CD14-positive monocyte (primary cell): Measurements from ENCODE around the gene FAM120B. TPM values are rescaled to one million over a fixed set of nuclear protein-coding genes. Genes with fewer than 3 reads are reported as not detected.

Experiments
- DNase-seq, 3 donors: peaks; one replicate each; pipeline ENCODE4 v3.0.0-alpha.2; 2011 to 2022
- H2AFZ ChIP-seq: 2 replicates; pipeline ENCODE4 v1.6.0; 2012; ENCODE audit warnings: mild to moderate bottlenecking, low read depth, low read length, inconsistent platforms; ENCODE audit not compliant: insufficient read depth, poor library complexity, severe bottlenecking
- H3K27ac ChIP-seq, 2 donors: 1 replicate in 1 of 2; 2 replicates in 1 of 2; pipeline ENCODE4 v1.5.1; 2012 to 2013; ENCODE audit warnings: low read length in 2 of 2, control low read depth in 1 of 2, inconsistent platforms in 1 of 2, low read depth in 1 of 2, mild to moderate bottlenecking in 1 of 2
- H3K27me3 ChIP-seq, 2 donors: one replicate each; pipeline versions ENCODE4 v1.6.0 to v1.6.1; 2011 to 2013; ENCODE audit warnings: low read length in 2 of 2; ENCODE audit not compliant: control insufficient read depth in 2 of 2, insufficient read depth in 2 of 2
- H3K36me3 ChIP-seq, 2 donors: replicated peaks in 1 of 2; 1 replicate in 1 of 2; 2 replicates in 1 of 2; pipeline versions ENCODE4 v1.5.1 to v1.6.1; 2012 to 2013; ENCODE audit warnings: low read length in 2 of 2, control low read depth in 1 of 2, inconsistent platforms in 1 of 2, mild to moderate bottlenecking in 1 of 2; ENCODE audit not compliant: insufficient read depth in 2 of 2, control insufficient read depth in 1 of 2
- H3K4me1 ChIP-seq, 2 donors: 1 replicate in 1 of 2; 2 replicates in 1 of 2; pipeline versions ENCODE4 v1.5.1 to v1.6.1; 2012 to 2013; ENCODE audit warnings: low read length in 2 of 2, control low read depth in 1 of 2, inconsistent platforms in 1 of 2, mild to moderate bottlenecking in 1 of 2, moderate library complexity in 1 of 2; ENCODE audit not compliant: insufficient read depth in 2 of 2, control insufficient read depth in 1 of 2
- H3K4me2 ChIP-seq: replicated peaks from 2 replicates; pipeline ENCODE3; 2012; ENCODE audit warnings: low read length, moderate library complexity, mild to moderate bottlenecking; ENCODE audit not compliant: poor library complexity, severe bottlenecking; ENCODE audit errors: extremely low read depth
- H3K4me3 ChIP-seq, 3 experiments: fragments of 200-600 bp in 1 of 3; sonication (generic) in 1 of 3; replicated peaks in 1 of 3; 1 replicate in 2 of 3; 2 replicates in 1 of 3; pipeline ENCODE4 v1.5.1; 2011 to 2013; ENCODE audit warnings: low read length in 3 of 3, mild to moderate bottlenecking in 3 of 3, control low read depth in 2 of 3, low read depth in 2 of 3, inconsistent platforms in 1 of 3, moderate library complexity in 1 of 3
- H3K79me2 ChIP-seq: 2 replicates; pipeline ENCODE4 v1.6.0; 2012; ENCODE audit warnings: mild to moderate bottlenecking, control low read depth, inconsistent platforms, low read length, moderate library complexity; ENCODE audit not compliant: insufficient read depth
- H3K9ac ChIP-seq: 2 replicates; pipeline ENCODE4 v1.6.0; 2017; ENCODE audit warnings: low read length, mild to moderate bottlenecking; ENCODE audit not compliant: insufficient read depth, poor library complexity, severe bottlenecking
- H3K9me3 ChIP-seq, 2 donors: replicated peaks in 1 of 2; 1 replicate in 1 of 2; 2 replicates in 1 of 2; pipeline versions ENCODE4 v1.5.1 to v1.6.1; 2012 to 2013; ENCODE audit warnings: low read length in 2 of 2, control low read depth in 1 of 2; ENCODE audit not compliant: control insufficient read depth in 1 of 2, insufficient read depth in 1 of 2
- H4K20me1 ChIP-seq: 2 replicates; pipeline ENCODE4 v1.6.0; 2012; ENCODE audit warnings: mild to moderate bottlenecking, low read length, control low read depth, moderate library complexity; ENCODE audit not compliant: insufficient read depth
- H3K27ac Mint-ChIP-seq, 7 donors: one replicate each; pipeline ENCODE4 v1.8.0; 2020; ENCODE audit warnings: mild to moderate bottlenecking in 7 of 7, mixed read lengths in 7 of 7, moderate library complexity in 6 of 7, inconsistent platforms in 2 of 7
- H3K27me3 Mint-ChIP-seq, 3 donors: one replicate each; pipeline ENCODE4 v1.8.0; 2021 to 2022; ENCODE audit warnings: low read depth in 3 of 3, mild to moderate bottlenecking in 3 of 3, mixed read lengths in 3 of 3, moderate library complexity in 3 of 3, inconsistent platforms in 1 of 3
- H3K36me3 Mint-ChIP-seq, 2 donors: one replicate each; pipeline ENCODE4 v1.8.0; 2020; ENCODE audit warnings: mixed read lengths in 2 of 2, inconsistent platforms in 1 of 2, mild to moderate bottlenecking in 1 of 2
- H3K4me1 Mint-ChIP-seq: one replicate; pipeline ENCODE4 v1.8.0; 2020; ENCODE audit warnings: mild to moderate bottlenecking, mixed read lengths
- H3K4me3 Mint-ChIP-seq, 2 donors: one replicate each; pipeline ENCODE4 v1.8.0; 2020; ENCODE audit warnings: mild to moderate bottlenecking in 2 of 2, mixed read lengths in 2 of 2, moderate library complexity in 1 of 2
- H3K9me3 Mint-ChIP-seq, 7 donors: one replicate each; pipeline ENCODE4 v1.8.0; 2020 to 2022; ENCODE audit warnings: mixed read lengths in 7 of 7, mild to moderate bottlenecking in 6 of 7, moderate library complexity in 6 of 7, inconsistent platforms in 2 of 7
- WGBS: methylation state at CpG from one replicate; pipeline ENCODE4 v1.1.5; 2013; ENCODE audit warnings: missing lambda C conversion rate; ENCODE audit not compliant: insufficient coverage; 5-methylcytosine and 5-hydroxymethylcytosine counted together
- intact Hi-C, 2 donors: fragments of 100-400 bp; cut with micrococcal nuclease; formaldehyde crosslinking; loops; one replicate each; pipeline versions ENCODE4 v1.15.0 to v1.15.1; 2023
- polyA plus RNA-seq, 3 donors: library from polyadenylated mRNA; depleted of rRNA in 1 of 3; unstranded in 2 of 3; stranded (reverse) in 1 of 3; fragments of 300-500 nt in 2 of 3; fragments of >200 nt in 1 of 3; fragmentation: Illumina TruSeq in 2 of 3; gene quantifications; 1 replicate in 2 of 3; 2 replicates in 1 of 3; pipeline ENCODE4 v1.2.3, GENCODE V29; 2012 to 2021
- TF ChIP-seq, protein P1 (sequence below): fragments of 200-600 bp; IDR thresholded peaks from one replicate; pipeline ENCODE4 v1.8.0; 2022; ENCODE audit warnings: antibody characterized with exemption, mild to moderate bottlenecking

The FAM120B gene
- polyA plus RNA-seq, 3 donors: 10.6 to 20.2 (median 11.2) TPM

DNA sequence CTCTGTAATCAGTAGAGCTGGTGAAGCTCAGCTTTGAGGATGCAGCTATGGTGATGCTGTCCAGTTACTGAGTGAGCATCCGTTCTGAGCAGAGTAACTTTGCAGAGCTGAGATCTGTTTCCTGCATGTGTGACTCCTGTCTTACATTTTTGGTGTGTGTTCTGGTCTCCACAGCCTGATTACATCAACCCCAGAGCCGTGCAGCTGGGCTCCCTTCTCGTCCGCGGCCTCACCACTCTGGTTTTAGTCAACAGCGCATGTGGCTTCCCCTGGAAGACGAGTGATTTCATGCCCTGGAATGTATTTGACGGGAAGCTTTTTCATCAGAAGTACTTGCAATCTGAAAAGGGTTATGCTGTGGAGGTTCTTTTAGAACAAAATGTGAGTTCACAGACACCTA lies 81.6 kb downstream of the FAM120B start:
- Histone ChIP-seq H3K4me1 (no peaks in the 10 kb centered on the region), H3K9ac (no peak overlapping the region), H3K9me3 (no peaks in the 10 kb centered on the region), H3K27me3 (no peaks in the 10 kb centered on the region), H3K36me3 (peaks cover 52 to 78% of the 10 kb centered on the region in 2 donors), H4K20me1 (no peaks in the 10 kb centered on the region), H3K4me3 (no peak overlapping the region), H2AFZ (no peak overlapping the region), H3K4me2 (no peak overlapping the region), H3K27ac (no peak overlapping the region), H3K79me2 (no peaks in the 10 kb centered on the region)
- Mint-ChIP-seq H3K27me3 (no peaks in the 10 kb centered on the region), H3K4me1 (no peaks in the 10 kb centered on the region), H3K27ac (peak overlapping the region in 3 of 7 donors; percentile 1 to 41 (median 40)), H3K4me3 (no peak overlapping the region), H3K9me3 (no peaks in the 10 kb centered on the region), H3K36me3 (peaks cover 66 to 76% of the 10 kb centered on the region in 2 donors)
- intact Hi-C loops: no loop called here
- 94% methylated on average over 2 of the region's 8 CpGs for WGBS
- DNase-seq: no peak
- TF ChIP-seq, protein P1, sequence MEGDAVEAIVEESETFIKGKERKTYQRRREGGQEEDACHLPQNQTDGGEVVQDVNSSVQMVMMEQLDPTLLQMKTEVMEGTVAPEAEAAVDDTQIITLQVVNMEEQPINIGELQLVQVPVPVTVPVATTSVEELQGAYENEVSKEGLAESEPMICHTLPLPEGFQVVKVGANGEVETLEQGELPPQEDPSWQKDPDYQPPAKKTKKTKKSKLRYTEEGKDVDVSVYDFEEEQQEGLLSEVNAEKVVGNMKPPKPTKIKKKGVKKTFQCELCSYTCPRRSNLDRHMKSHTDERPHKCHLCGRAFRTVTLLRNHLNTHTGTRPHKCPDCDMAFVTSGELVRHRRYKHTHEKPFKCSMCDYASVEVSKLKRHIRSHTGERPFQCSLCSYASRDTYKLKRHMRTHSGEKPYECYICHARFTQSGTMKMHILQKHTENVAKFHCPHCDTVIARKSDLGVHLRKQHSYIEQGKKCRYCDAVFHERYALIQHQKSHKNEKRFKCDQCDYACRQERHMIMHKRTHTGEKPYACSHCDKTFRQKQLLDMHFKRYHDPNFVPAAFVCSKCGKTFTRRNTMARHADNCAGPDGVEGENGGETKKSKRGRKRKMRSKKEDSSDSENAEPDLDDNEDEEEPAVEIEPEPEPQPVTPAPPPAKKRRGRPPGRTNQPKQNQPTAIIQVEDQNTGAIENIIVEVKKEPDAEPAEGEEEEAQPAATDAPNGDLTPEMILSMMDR: no peak

DNA sequence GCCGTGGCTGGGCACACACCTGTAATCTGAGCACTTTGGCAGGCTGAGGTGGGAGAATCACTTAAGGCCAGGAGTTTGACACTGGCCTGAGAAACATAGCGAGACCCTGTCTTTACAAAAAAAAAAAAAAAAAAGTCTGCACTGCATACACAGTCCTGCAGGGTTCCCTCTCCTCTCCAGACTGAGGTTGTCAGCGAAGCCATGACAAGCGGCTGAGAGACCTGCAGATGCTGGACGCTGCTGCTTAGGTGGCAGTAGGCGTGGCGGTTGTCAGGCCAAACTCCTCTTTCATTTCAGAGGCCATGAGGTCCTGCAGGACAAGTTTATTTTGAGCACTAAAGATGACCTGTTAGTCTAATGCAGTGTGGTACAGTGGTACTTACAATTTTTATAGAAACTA lies 86.5 kb downstream of the FAM120B start:
- no peaks in the 10 kb centered on the region for H4K20me1 ChIP-seq
- peaks cover 0 to 3% (median 0%) of the 10 kb centered on the region in 3 donors for H3K27me3 Mint-ChIP-seq
- peaks cover 0 to 4% (median 0%) of the 10 kb centered on the region in 7 donors for H3K9me3 Mint-ChIP-seq
- no peaks in the 10 kb centered on the region for H3K4me1 Mint-ChIP-seq
- DNase-seq: no peak
- no peak overlapping the region for H3K4me2 ChIP-seq
- no peak overlapping the region for H3K9ac ChIP-seq
- H3K4me3 Mint-ChIP-seq: no peak overlapping the region
- no peak overlapping the region for H3K4me3 ChIP-seq
- H3K36me3 ChIP-seq: peaks cover 91 to 98% of the 10 kb centered on the region in 2 donors
- no peak overlapping the region for H3K27ac ChIP-seq
- no peaks in the 10 kb centered on the region for H3K27me3 ChIP-seq
- 98% methylated on average over 5 of the region's 7 CpGs for WGBS
- no peak overlapping the region for H2AFZ ChIP-seq
- H3K27ac Mint-ChIP-seq: no peak overlapping the region
- H3K36me3 Mint-ChIP-seq: peaks cover 84 to 98% of the 10 kb centered on the region in 2 donors
- TF ChIP-seq, protein P1: no peak
- no peaks in the 10 kb centered on the region for H3K79me2 ChIP-seq
- H3K4me1 ChIP-seq: no peaks in the 10 kb centered on the region
- intact Hi-C loops: no loop called here
- no peaks in the 10 kb centered on the region for H3K9me3 ChIP-seq
